Neural cell (in vitro differentiated cells): Measurements from ENCODE around the gene SNX30. TPM values are rescaled to one million over a fixed set of nuclear protein-coding genes. Genes with fewer than 3 reads are reported as not detected.

Source experiments
- H2AFZ ChIP-seq: fragments of 200-600, 300-800 bp; sonication (generic), shearing (Covaris generic); 2 replicates; pipeline ENCODE4 v1.6.0; 2014; ENCODE audit warnings: low read depth, mild to moderate bottlenecking, antibody characterized with exemption, low read length, moderate library complexity
- H3F3A ChIP-seq: fragments of 200-600 bp; shearing (Covaris generic); 2 replicates; pipeline ENCODE4 v1.6.1; 2016; ENCODE audit warnings: mild to moderate bottlenecking, moderate library complexity, mixed read lengths, antibody characterized with exemption, low read length; ENCODE audit not compliant: insufficient read depth, poor library complexity, severe bottlenecking
- H3K27ac ChIP-seq: fragments of 200-600, 300-800 bp; sonication (generic), shearing (Covaris generic); 2 replicates; pipeline ENCODE4 v1.5.1; 2014; ENCODE audit warnings: mild to moderate bottlenecking, low read length, moderate library complexity
- H3K27me3 ChIP-seq: fragments of 300-800, 200-600 bp; sonication (generic), shearing (Covaris generic); 2 replicates; pipeline ENCODE4 v1.6.0; 2014; ENCODE audit warnings: mild to moderate bottlenecking, low read depth, low read length, moderate library complexity; ENCODE audit not compliant: insufficient read depth
- H3K36me3 ChIP-seq: fragments of 300-800, 200-600 bp; sonication (generic), shearing (Covaris generic); 2 replicates; pipeline ENCODE4 v1.5.1; 2014; ENCODE audit warnings: mild to moderate bottlenecking, antibody characterized with exemption, low read length, moderate library complexity; ENCODE audit not compliant: insufficient read depth
- H3K4me2 ChIP-seq: fragments of 300-800, 200-600 bp; sonication (generic), shearing (Covaris generic); 2 replicates; pipeline ENCODE4 v1.6.0; 2014; ENCODE audit warnings: mild to moderate bottlenecking, low read length
- H3K4me3 ChIP-seq: fragments of 300-800, 200-600 bp; sonication (generic), shearing (Covaris generic); 2 replicates; pipeline ENCODE4 v1.5.1; 2014; ENCODE audit warnings: mild to moderate bottlenecking, low read length, moderate library complexity
- H3K79me2 ChIP-seq: fragments of 200-600 bp; shearing (Covaris generic); replicated peaks from 2 replicates; pipeline ENCODE4 v1.6.0; 2014; ENCODE audit warnings: mild to moderate bottlenecking, low read length, moderate library complexity; ENCODE audit not compliant: insufficient read depth
- H3K9ac ChIP-seq: fragments of 300-800, 200-600 bp; sonication (generic), shearing (Covaris generic); 2 replicates; pipeline ENCODE4 v1.6.1; 2016; ENCODE audit warnings: mild to moderate bottlenecking, low read length, mixed read lengths
- H3K9me2 ChIP-seq: fragments of 200-600 bp; shearing (Covaris generic); 2 replicates; pipeline ENCODE4 v1.6.1; 2016; ENCODE audit warnings: mild to moderate bottlenecking, low read length, mixed read lengths; ENCODE audit not compliant: insufficient read depth
- H3K9me3 ChIP-seq: fragments of 200-600, 300-800 bp; sonication (generic), shearing (Covaris generic); 2 replicates; pipeline ENCODE4 v1.6.1; 2016; ENCODE audit warnings: mild to moderate bottlenecking, mixed run types, low read length, moderate library complexity, mixed read lengths
- H4K20me1 ChIP-seq: fragments of 200-600 bp; shearing (Covaris generic); 2 replicates; pipeline ENCODE4 v1.6.1; 2016; ENCODE audit warnings: mild to moderate bottlenecking, mixed run types; ENCODE audit not compliant: insufficient read depth
- EP300 ChIP-seq: fragments of 450-650 bp; conservative IDR thresholded peaks from 2 replicates; pipeline ENCODE4 v1.6.1; 2014; ENCODE audit warnings: antibody characterized with exemption, mild to moderate bottlenecking, moderate library complexity; ENCODE audit not compliant: poor library complexity, severe bottlenecking
- EZH2 ChIP-seq: fragments of 200-600, 300-800 bp; shearing (Covaris generic), sonication (generic); IDR thresholded peaks from 2 replicates; pipeline ENCODE4 v1.6.1; 2014; ENCODE audit warnings: antibody characterized with exemption, low read length, borderline replicate concordance, mild to moderate bottlenecking; ENCODE audit not compliant: insufficient read depth, poor library complexity, severe bottlenecking
- MXI1 ChIP-seq: fragments of 450-650 bp; conservative IDR thresholded peaks from 2 replicates; pipeline ENCODE4 v1.6.1; 2014; ENCODE audit warnings: antibody characterized with exemption, mild to moderate bottlenecking; ENCODE audit not compliant: poor library complexity, severe bottlenecking
- POLR2AphosphoS5 ChIP-seq: IDR thresholded peaks from 2 replicates; pipeline ENCODE4 v1.6.1; 2012
- RAD21 ChIP-seq: fragments of 450-650 bp; conservative IDR thresholded peaks from 2 replicates; pipeline ENCODE4 v1.6.1; 2014; ENCODE audit warnings: antibody characterized with exemption, mild to moderate bottlenecking, moderate library complexity
- SMC3 ChIP-seq: fragments of 450-650 bp; conservative IDR thresholded peaks from 2 replicates; pipeline ENCODE4 v1.6.1; 2014; ENCODE audit warnings: antibody characterized with exemption, mild to moderate bottlenecking, moderate library complexity; ENCODE audit not compliant: poor library complexity
- TAF1 ChIP-seq: IDR thresholded peaks from 2 replicates; pipeline ENCODE4 v1.6.1; 2012; ENCODE audit warnings: low read depth
- polyA plus RNA-seq: library from polyadenylated mRNA; depleted of rRNA; stranded (reverse); fragments of >200 nt; gene quantifications from 2 replicates; pipeline ENCODE4 v1.2.3, GENCODE V29; 2014
- TF ChIP-seq, protein P1 (sequence below): IDR thresholded peaks from 2 replicates; pipeline ENCODE4 v1.6.1; 2012; ENCODE audit warnings: borderline replicate concordance
- TF ChIP-seq, protein P2 (sequence below): fragments of 450-650 bp; IDR thresholded peaks from 2 replicates; pipeline ENCODE4 v1.5.1; 2014; ENCODE audit warnings: antibody characterized with exemption, mild to moderate bottlenecking, moderate library complexity; ENCODE audit not compliant: poor library complexity, severe bottlenecking

SNX30 gene
- polyA plus RNA-seq, 1 donor from 2014 or later, result 30.0 TPM

GRCh38 chr9:112853882-112854585 lies 103.5 kb downstream of the SNX30 start:
- no peak for TF ChIP-seq RAD21
- no peak for TF ChIP-seq SMC3
- no peak for TF ChIP-seq TAF1
- no peak for TF ChIP-seq EZH2
- TF ChIP-seq EP300, result no peak
- no peak for TF ChIP-seq POLR2AphosphoS5
- TF ChIP-seq, protein P1, sequence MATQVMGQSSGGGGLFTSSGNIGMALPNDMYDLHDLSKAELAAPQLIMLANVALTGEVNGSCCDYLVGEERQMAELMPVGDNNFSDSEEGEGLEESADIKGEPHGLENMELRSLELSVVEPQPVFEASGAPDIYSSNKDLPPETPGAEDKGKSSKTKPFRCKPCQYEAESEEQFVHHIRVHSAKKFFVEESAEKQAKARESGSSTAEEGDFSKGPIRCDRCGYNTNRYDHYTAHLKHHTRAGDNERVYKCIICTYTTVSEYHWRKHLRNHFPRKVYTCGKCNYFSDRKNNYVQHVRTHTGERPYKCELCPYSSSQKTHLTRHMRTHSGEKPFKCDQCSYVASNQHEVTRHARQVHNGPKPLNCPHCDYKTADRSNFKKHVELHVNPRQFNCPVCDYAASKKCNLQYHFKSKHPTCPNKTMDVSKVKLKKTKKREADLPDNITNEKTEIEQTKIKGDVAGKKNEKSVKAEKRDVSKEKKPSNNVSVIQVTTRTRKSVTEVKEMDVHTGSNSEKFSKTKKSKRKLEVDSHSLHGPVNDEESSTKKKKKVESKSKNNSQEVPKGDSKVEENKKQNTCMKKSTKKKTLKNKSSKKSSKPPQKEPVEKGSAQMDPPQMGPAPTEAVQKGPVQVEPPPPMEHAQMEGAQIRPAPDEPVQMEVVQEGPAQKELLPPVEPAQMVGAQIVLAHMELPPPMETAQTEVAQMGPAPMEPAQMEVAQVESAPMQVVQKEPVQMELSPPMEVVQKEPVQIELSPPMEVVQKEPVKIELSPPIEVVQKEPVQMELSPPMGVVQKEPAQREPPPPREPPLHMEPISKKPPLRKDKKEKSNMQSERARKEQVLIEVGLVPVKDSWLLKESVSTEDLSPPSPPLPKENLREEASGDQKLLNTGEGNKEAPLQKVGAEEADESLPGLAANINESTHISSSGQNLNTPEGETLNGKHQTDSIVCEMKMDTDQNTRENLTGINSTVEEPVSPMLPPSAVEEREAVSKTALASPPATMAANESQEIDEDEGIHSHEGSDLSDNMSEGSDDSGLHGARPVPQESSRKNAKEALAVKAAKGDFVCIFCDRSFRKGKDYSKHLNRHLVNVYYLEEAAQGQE, result no peak
- no peak for TF ChIP-seq MXI1
- TF ChIP-seq, protein P2, sequence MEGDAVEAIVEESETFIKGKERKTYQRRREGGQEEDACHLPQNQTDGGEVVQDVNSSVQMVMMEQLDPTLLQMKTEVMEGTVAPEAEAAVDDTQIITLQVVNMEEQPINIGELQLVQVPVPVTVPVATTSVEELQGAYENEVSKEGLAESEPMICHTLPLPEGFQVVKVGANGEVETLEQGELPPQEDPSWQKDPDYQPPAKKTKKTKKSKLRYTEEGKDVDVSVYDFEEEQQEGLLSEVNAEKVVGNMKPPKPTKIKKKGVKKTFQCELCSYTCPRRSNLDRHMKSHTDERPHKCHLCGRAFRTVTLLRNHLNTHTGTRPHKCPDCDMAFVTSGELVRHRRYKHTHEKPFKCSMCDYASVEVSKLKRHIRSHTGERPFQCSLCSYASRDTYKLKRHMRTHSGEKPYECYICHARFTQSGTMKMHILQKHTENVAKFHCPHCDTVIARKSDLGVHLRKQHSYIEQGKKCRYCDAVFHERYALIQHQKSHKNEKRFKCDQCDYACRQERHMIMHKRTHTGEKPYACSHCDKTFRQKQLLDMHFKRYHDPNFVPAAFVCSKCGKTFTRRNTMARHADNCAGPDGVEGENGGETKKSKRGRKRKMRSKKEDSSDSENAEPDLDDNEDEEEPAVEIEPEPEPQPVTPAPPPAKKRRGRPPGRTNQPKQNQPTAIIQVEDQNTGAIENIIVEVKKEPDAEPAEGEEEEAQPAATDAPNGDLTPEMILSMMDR, result no peak
- Histone ChIP-seq H3K4me3 (no peak overlapping the region), H3K9ac (no peak overlapping the region), H3K9me2 (no peaks in the 10 kb centered on the region), H3K27ac (no peak overlapping the region), H4K20me1 (no peaks in the 10 kb centered on the region), H3K4me2 (no peak overlapping the region), H3K36me3 (no peaks in the 10 kb centered on the region), H3K9me3 (no peaks in the 10 kb centered on the region), H3K27me3 (no peaks in the 10 kb centered on the region), H3K79me2 (no peaks in the 10 kb centered on the region), H3F3A (no peaks in the 10 kb centered on the region), H2AFZ (no peak overlapping the region)

DNA sequence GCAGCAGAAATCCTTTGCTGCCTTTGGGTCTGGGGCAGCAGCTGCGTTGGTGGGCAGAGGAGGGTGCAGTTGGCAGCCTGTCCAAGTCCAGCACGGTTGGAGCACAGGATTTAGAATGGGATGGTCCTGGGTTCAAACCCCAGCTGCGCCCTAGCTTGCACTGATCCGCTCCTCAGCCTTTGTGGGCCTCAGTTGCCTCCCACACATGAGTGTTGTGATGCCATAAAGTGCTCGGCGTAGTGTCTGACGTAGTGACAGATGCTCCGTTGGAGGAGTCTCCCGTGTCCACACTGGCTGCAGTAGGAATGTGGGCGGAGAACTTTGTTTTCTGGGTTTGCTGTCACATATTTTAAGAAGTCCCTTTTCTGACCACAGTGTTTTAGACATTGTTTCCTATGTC lies 104.1 kb downstream of the SNX30 start:
- no peaks in the 10 kb centered on the region for H3K9me2 ChIP-seq
- H3K36me3 ChIP-seq, result no peaks in the 10 kb centered on the region
- no peak overlapping the region for H3K4me2 ChIP-seq
- no peaks in the 10 kb centered on the region for H3K9me3 ChIP-seq
- no peaks in the 10 kb centered on the region for H4K20me1 ChIP-seq
- no peak for TF ChIP-seq EZH2
- no peak for TF ChIP-seq SMC3
- no peak for TF ChIP-seq POLR2AphosphoS5
- TF ChIP-seq, protein P2, result no peak
- TF ChIP-seq RAD21, result no peak
- no peak for TF ChIP-seq TAF1
- TF ChIP-seq MXI1, result no peak
- TF ChIP-seq, protein P1, result no peak
- no peak for TF ChIP-seq EP300
- H3K27ac ChIP-seq, result no peak overlapping the region
- no peaks in the 10 kb centered on the region for H3K27me3 ChIP-seq
- H3K9ac ChIP-seq, result no peak overlapping the region
- H3F3A ChIP-seq, result no peaks in the 10 kb centered on the region
- no peaks in the 10 kb centered on the region for H3K79me2 ChIP-seq
- H2AFZ ChIP-seq, result no peak overlapping the region
- H3K4me3 ChIP-seq, result no peak overlapping the region
